GM18508 (cell line): Measurements from ENCODE around the gene GTSE1.
"Not testable (repeated sequence)": the region's sequence is repeated elsewhere in the genome, so short reads cannot be mapped to it uniquely, and the experiment has no call there.

Experiments used
- ATAC-seq: cut with Tn5 transposase; IDR thresholded peaks from one replicate; pipeline ENCODE4 v1.9.1; 2021; ENCODE audit warnings: moderate number of reproducible peaks; ENCODE audit not compliant: insufficient read depth, unreplicated experiment

Gene GTSE1

GRCh38 chr22:46296257-46297150 is at the start of gene GTSE1:
Gene GTSE1 (plus strand): TSS chr22:46296870. CDS start chr22:46297401, 531 bp downstream.
- ATAC-seq = peak; percentile 66

GRCh38 chr22:46247443-46247975 is 49.2 kb upstream of the GTSE1 start:
- no peak for ATAC-seq

GRCh38 chr22:46250035-46250782 is 46.5 kb upstream of the GTSE1 start, which contains the start of gene CDPF1:
Gene CDPF1 (minus strand): TSS chr22:46250293. CDS start chr22:46248284, 2,009 bp downstream.
- peak; percentile 39 for ATAC-seq

- ATAC-seq = peak; percentile 17
These were observed 45.9 kb upstream of the GTSE1 start for GRCh38 chr22:46250783-46251125.

GRCh38 chr22:46251266-46251665 is 45.4 kb upstream of the GTSE1 start:
- ATAC-seq = no peak

- no peak for ATAC-seq
These were observed 44.8 kb upstream of the GTSE1 start for GRCh38 chr22:46251816-46252380.

- no peak for ATAC-seq
These were observed 40.2 kb upstream of the GTSE1 start for GRCh38 chr22:46256358-46256958.

- no peak for ATAC-seq
These were observed 37.3 kb upstream of the GTSE1 start for GRCh38 chr22:46259374-46259773.

- ATAC-seq = no peak
These were observed 36.6 kb upstream of the GTSE1 start for GRCh38 chr22:46260038-46260437.

- ATAC-seq = no peak
These were observed 34.0 kb upstream of the GTSE1 start for GRCh38 chr22:46262449-46263215.

GRCh38 chr22:46263216-46263590 is 33.5 kb upstream of the GTSE1 start, which contains the start of gene PKDREJ:
Gene PKDREJ (minus strand): TSS chr22:46263343. CDS start chr22:46263322, 21 bp downstream.
- ATAC-seq = no peak

- not testable (repeated sequence) for ATAC-seq
These were observed 32.1 kb upstream of the GTSE1 start for GRCh38 chr22:46264520-46264919.

GRCh38 chr22:46265627-46266026 is 31.0 kb upstream of the GTSE1 start:
- not testable (repeated sequence) for ATAC-seq

- ATAC-seq = no peak
These were observed 29.0 kb upstream of the GTSE1 start, which contains the start of gene TTC38 for GRCh38 chr22:46267431-46268279. Gene TTC38 (plus strand): TSS chr22:46268008. CDS start chr22:46268040, 32 bp downstream.

GRCh38 chr22:46269564-46269963 is 27.1 kb upstream of the GTSE1 start:
- ATAC-seq = no peak

GRCh38 chr22:46272196-46272595 is 24.5 kb upstream of the GTSE1 start:
- no peak for ATAC-seq

- no peak for ATAC-seq
These were observed 23.8 kb upstream of the GTSE1 start for GRCh38 chr22:46272762-46273431.
